H1 (cell line): ENCODE results near the gene SHROOM3. TPM values are rescaled to one million over a fixed set of nuclear protein-coding genes. Genes with fewer than 3 reads are reported as not detected.

Experiments
- CTCF ChIA-PET: fragments of 300-600 bp; sonication (Branson Sonifier 250); formaldehyde crosslinking; loops from one replicate; lab custom pipeline; 2021; ENCODE audit not compliant: partially characterized antibody; lab: Charles Lee
- POLR2A ChIA-PET: fragments of 300-600 bp; sonication (Branson Sonifier 250); formaldehyde crosslinking; loops from one replicate; lab custom pipeline; 2021; ENCODE audit warnings: inconsistent platforms; ENCODE audit not compliant: partially characterized antibody; lab: Charles Lee
- DNase-seq, 2 experiments: peaks; one replicate each; pipeline versions ENCODE4 v3.0.0 to v3.0.0-alpha.2; 2010 to 2022; ENCODE audit warnings: low spot score in 2 of 2, low read depth in 1 of 2, mixed read lengths in 1 of 2
- FAIRE-seq: peaks from 2 replicates; lab custom pipeline; 2011; peaks lifted over from hg19 to GRCh38; lab: Jason Lieb, UNC
- H2AFZ ChIP-seq: 2 replicates; pipeline ENCODE4 v1.8.1; 2012; ENCODE audit warnings: low read length, inconsistent platforms
- H2AK5ac ChIP-seq: 2 replicates; pipeline ENCODE4 v1.6.1; 2013; ENCODE audit warnings: low read depth, low read length
- H2BK120ac ChIP-seq: replicated peaks from 2 replicates; pipeline ENCODE3; 2013; ENCODE audit warnings: low read depth, low read length, inconsistent platforms
- H2BK12ac ChIP-seq: 2 replicates; pipeline ENCODE4 v1.6.1; 2013; ENCODE audit warnings: low read depth, low read length
- H2BK15ac ChIP-seq: 2 replicates; pipeline ENCODE4 v1.6.1; 2013; ENCODE audit warnings: low read length
- H2BK20ac ChIP-seq: 2 replicates; pipeline ENCODE4 v1.6.1; 2013; ENCODE audit warnings: low read length
- H2BK5ac ChIP-seq: 2 replicates; pipeline ENCODE4 v1.6.1; 2013; ENCODE audit warnings: low read depth, low read length
- H3K14ac ChIP-seq: 2 replicates; pipeline ENCODE4 v1.6.1; 2013; ENCODE audit warnings: inconsistent platforms; ENCODE audit not compliant: insufficient read length
- H3K18ac ChIP-seq: 2 replicates; pipeline ENCODE4 v1.6.1; 2013; ENCODE audit warnings: low read length; ENCODE audit errors: extremely low read depth
- H3K23ac ChIP-seq: 2 replicates; pipeline ENCODE4 v1.6.1; 2013; ENCODE audit warnings: inconsistent platforms; ENCODE audit not compliant: insufficient read length
- H3K23me2 ChIP-seq: 2 replicates; pipeline ENCODE4 v1.6.1; 2013; ENCODE audit warnings: low read depth, low read length
- H3K27ac ChIP-seq: 2 replicates; pipeline ENCODE4 v1.6.1; 2011; ENCODE audit warnings: low read depth, low read length, inconsistent platforms
- H3K27me3 ChIP-seq, 4 experiments: replicated peaks in 1 of 4; 1 replicate in 1 of 4; 2 replicates in 3 of 4; pipeline versions ENCODE4 v1.6.1 to v1.8.1; 2011 to 2013; ENCODE audit warnings: low read length in 3 of 4, mild to moderate bottlenecking in 3 of 4, inconsistent platforms in 2 of 4, mixed read lengths in 2 of 4, moderate library complexity in 1 of 4; ENCODE audit not compliant: control insufficient read depth in 3 of 4, insufficient read depth in 3 of 4; ENCODE audit errors: extremely low read depth in 1 of 4
- H3K36me3 ChIP-seq, 4 experiments: 2 replicates each; pipeline versions ENCODE4 v1.6.1 to v1.8.1; 2011 to 2013; ENCODE audit warnings: mild to moderate bottlenecking in 4 of 4, low read length in 3 of 4, moderate library complexity in 2 of 4, control low read depth in 1 of 4, inconsistent platforms in 1 of 4; ENCODE audit not compliant: insufficient read depth in 4 of 4, control insufficient read depth in 2 of 4
- H3K4ac ChIP-seq: replicated peaks from 2 replicates; pipeline ENCODE3; 2013; ENCODE audit warnings: low read length, low read depth, mixed read lengths, inconsistent platforms; ENCODE audit not compliant: insufficient read length
- H3K4me1 ChIP-seq, 4 experiments: replicated peaks in 1 of 4; 1 replicate in 1 of 4; 2 replicates in 3 of 4; pipeline versions ENCODE4 v1.6.1 to v1.8.1; 2011 to 2013; ENCODE audit warnings: low read length in 3 of 4, inconsistent platforms in 2 of 4, mixed read lengths in 1 of 4; ENCODE audit not compliant: insufficient read depth in 4 of 4, control insufficient read depth in 3 of 4
- H3K4me2 ChIP-seq, 2 experiments: 2 replicates each; pipeline versions ENCODE4 v1.6.1 to v1.8.1; 2011 to 2013; ENCODE audit warnings: low read depth in 2 of 2, low read length in 2 of 2, control low read depth in 1 of 2, inconsistent platforms in 1 of 2, mild to moderate bottlenecking in 1 of 2; ENCODE audit not compliant: insufficient read depth in 1 of 2
- H3K4me3 ChIP-seq, 4 experiments: fragments of 200-600, 300-600 bp in 1 of 4; sonication (generic), shearing (Covaris generic), sonication (Bioruptor Twin) in 1 of 4; 2 replicates each; pipeline versions ENCODE4 v1.5.1 to v1.8.1; 2011 to 2016; ENCODE audit warnings: low read length in 4 of 4, low read depth in 3 of 4, control low read depth in 2 of 4, inconsistent platforms in 2 of 4, mild to moderate bottlenecking in 2 of 4, mixed read lengths in 1 of 4, moderate library complexity in 1 of 4; ENCODE audit not compliant: insufficient read depth in 2 of 4; ENCODE audit errors: extremely low read depth in 1 of 4
- H3K56ac ChIP-seq: replicated peaks from 2 replicates; pipeline ENCODE3; 2013; ENCODE audit warnings: low read depth, mild to moderate bottlenecking, mixed read lengths, low read length, inconsistent platforms; ENCODE audit not compliant: insufficient read length
- H3K79me1 ChIP-seq: 2 replicates; pipeline ENCODE4 v1.6.1; 2013; ENCODE audit warnings: low read depth, low read length, control low read depth
- H3K79me2 ChIP-seq, 2 experiments: 2 replicates each; pipeline versions ENCODE4 v1.6.1 to v1.8.1; 2012 to 2013; ENCODE audit warnings: low read length in 2 of 2, mild to moderate bottlenecking in 2 of 2, inconsistent platforms in 1 of 2; ENCODE audit not compliant: insufficient read depth in 2 of 2, control insufficient read depth in 1 of 2
- H3K9ac ChIP-seq, 4 experiments: replicated peaks in 1 of 4; 1 replicate in 1 of 4; 2 replicates in 3 of 4; pipeline versions ENCODE4 v1.6.1 to v1.8.1; 2011 to 2013; ENCODE audit warnings: low read depth in 3 of 4, low read length in 3 of 4, control low read depth in 2 of 4, mild to moderate bottlenecking in 2 of 4, moderate library complexity in 2 of 4, inconsistent platforms in 1 of 4; ENCODE audit errors: extremely low read depth in 1 of 4
- H3K9me3 ChIP-seq, 2 experiments: 2 replicates each; pipeline versions ENCODE4 v1.6.1 to v1.8.1; 2012 to 2013; ENCODE audit warnings: mild to moderate bottlenecking in 2 of 2, moderate library complexity in 2 of 2, control low read depth in 1 of 2, inconsistent platforms in 1 of 2, low read depth in 1 of 2, low read length in 1 of 2, mixed read lengths in 1 of 2; ENCODE audit not compliant: insufficient read depth in 2 of 2
- H4K20me1 ChIP-seq, 2 experiments: replicated peaks in 1 of 2; 2 replicates each; pipeline versions ENCODE3 to v1.8.1; 2011 to 2013; ENCODE audit warnings: inconsistent platforms in 2 of 2, low read length in 2 of 2, mild to moderate bottlenecking in 1 of 2; ENCODE audit not compliant: insufficient read depth in 2 of 2, control insufficient read depth in 1 of 2
- H4K5ac ChIP-seq: 2 replicates; pipeline ENCODE4 v1.6.1; 2013; ENCODE audit warnings: low read length, low read depth, mixed read lengths, inconsistent platforms; ENCODE audit not compliant: insufficient read length
- H4K8ac ChIP-seq: 2 replicates; pipeline ENCODE4 v1.8.0; 2013; ENCODE audit warnings: mild to moderate bottlenecking, moderate library complexity, low read length, inconsistent platforms; ENCODE audit not compliant: insufficient read depth; ENCODE audit errors: extremely low read depth
- H4K91ac ChIP-seq: replicated peaks from 2 replicates; pipeline ENCODE3; 2013; ENCODE audit warnings: low read length, mixed read lengths, inconsistent platforms; ENCODE audit not compliant: insufficient read length
- BRCA1 ChIP-seq: IDR thresholded peaks from 2 replicates; pipeline ENCODE4 v1.6.1; 2012; ENCODE audit warnings: low read depth, low read length, improper control_type of control experiment
- EGR1 ChIP-seq: IDR thresholded peaks from 2 replicates; pipeline ENCODE4 v1.6.1; 2011; ENCODE audit warnings: low read depth, low read length, borderline replicate concordance
- GABPA ChIP-seq: IDR thresholded peaks from 2 replicates; pipeline ENCODE4 v1.6.1; 2011; ENCODE audit warnings: mild to moderate bottlenecking, low read length, moderate library complexity, borderline replicate concordance; ENCODE audit not compliant: insufficient read depth
- NANOG ChIP-seq: IDR thresholded peaks from 2 replicates; pipeline ENCODE4 v1.6.1; 2011; ENCODE audit warnings: low read length, low read depth, mild to moderate bottlenecking, inconsistent platforms; ENCODE audit not compliant: insufficient read depth, poor library complexity, severe bottlenecking
- POU5F1 ChIP-seq: IDR thresholded peaks from 2 replicates; pipeline ENCODE4 v1.6.1; 2011; ENCODE audit warnings: low read depth, mild to moderate bottlenecking, low read length, moderate library complexity
- RNF2 ChIP-seq: fragments of 200-900, 300-1000 bp; sonication (generic); IDR thresholded peaks from 2 replicates; pipeline ENCODE4 v1.7.1; 2016; ENCODE audit warnings: borderline replicate concordance, low read depth, mild to moderate bottlenecking, antibody characterized with exemption, low read length; ENCODE audit not compliant: poor library complexity, severe bottlenecking; ENCODE audit errors: missing control alignments
- SIX5 ChIP-seq: IDR thresholded peaks from 2 replicates; pipeline ENCODE4 v1.6.1; 2011; ENCODE audit warnings: mild to moderate bottlenecking, low read depth, low read length
- WGBS, 2 experiments: shearing (Covaris generic) in 1 of 2; methylation state at CpG; one replicate each; pipeline versions ENCODE4 v1.1.6 to v1.1.7; 2013 to 2015; ENCODE audit warnings: low lambda C conversion rate in 2 of 2, mixed read lengths in 2 of 2, inconsistent platforms in 1 of 2, low coverage in 1 of 2, missing lambda C conversion rate in 1 of 2; ENCODE audit not compliant: insufficient replicate concordance in 2 of 2, insufficient coverage in 1 of 2, insufficient read length in 1 of 2; ENCODE audit errors: extremely low coverage in 1 of 2, missing lambda C conversion rate in 1 of 2; 5-methylcytosine and 5-hydroxymethylcytosine counted together
- polyA plus RNA-seq, 7 experiments: library from polyadenylated mRNA; depleted of rRNA in 3 of 7; stranded (reverse) in 5 of 7; unstranded in 2 of 7; fragments of >200 nt in 5 of 7; fragments of 200-250 nt in 2 of 7; gene quantifications; 1 replicate in 5 of 7; 2 replicates in 1 of 7; 4 replicates in 1 of 7; pipeline versions ENCODE4 v1.2.1 to v1.2.3, GENCODE V29; 2011 to 2013; ENCODE audit warnings: missing spikeins in 2 of 7, mixed read lengths in 2 of 7
- total RNA-seq: library from RNA; stranded (reverse); fragmentation: NEBNext Ultra II Directional; extraction: Animal tissue kit (Norgen Biotek cat#: 25700); gene quantifications from 2 replicates; pipeline ENCODE4 v1.2.1, GENCODE V29; 2021

The SHROOM3 gene
- total and polyA plus RNA-seq, 2 of the 8 experiments (the other 6 are each of a cell fraction or from before 2014, with no cell fraction given): 15.8 to 34.0 TPM

DNA sequence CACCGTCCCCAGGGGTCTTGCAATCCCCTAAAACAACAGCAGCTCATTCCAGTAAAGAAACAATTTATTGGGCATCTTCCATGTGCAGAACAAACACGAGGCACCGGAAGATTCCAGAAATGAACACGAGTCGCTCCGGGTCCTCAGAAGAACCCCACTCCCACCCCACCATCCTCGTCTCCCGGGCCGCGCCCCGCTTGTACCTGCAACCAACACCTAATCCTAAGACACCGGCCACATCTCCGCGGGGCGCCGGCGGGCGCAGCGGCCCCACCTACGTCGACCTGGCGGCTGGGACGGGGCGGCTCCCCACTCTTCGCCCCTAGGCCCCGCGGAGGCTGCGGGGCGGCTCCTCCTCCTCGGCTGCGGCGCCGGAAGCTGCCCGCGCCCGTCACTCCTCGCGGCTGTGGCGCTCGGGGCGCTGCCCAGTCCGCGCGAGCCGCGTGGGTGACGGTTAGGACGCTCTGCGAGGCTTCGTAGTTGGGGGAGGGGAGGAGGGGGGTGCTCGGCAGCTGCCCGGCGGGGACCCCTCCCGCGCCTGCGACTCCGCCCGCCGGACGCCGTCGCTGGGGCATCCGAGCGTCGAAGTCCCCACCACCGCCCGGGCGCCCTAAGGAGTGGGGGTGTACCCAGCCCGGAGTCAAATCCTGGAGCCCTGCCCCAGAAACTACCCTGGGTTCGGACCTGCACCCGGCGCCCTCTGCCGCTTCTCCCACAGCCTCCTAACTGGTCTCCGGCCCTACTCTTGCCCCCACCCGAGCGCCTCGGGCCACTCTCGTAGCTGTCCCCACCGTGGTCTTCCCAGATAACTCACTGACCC, 14.1 kb upstream of the SHROOM3 start, which contains the start of gene CCDC158:
Gene CCDC158, minus strand, starts transcription at position 380 of the 820 bp plus-strand sequence. CDS start 17,934 bp downstream, outside the sequence.
- no peak within 1 kb of the TSS for H4K91ac ChIP-seq
- H3K79me1 ChIP-seq: no peaks in the 10 kb centered on the region
- peaks cover 0 to 3% (median 0%) of the 10 kb centered on the region in 4 experiments; a peak in 2 of 7 replicates for H3K4me1 ChIP-seq
- H2BK120ac ChIP-seq: no peak within 1 kb of the TSS
- no peak within 1 kb of the TSS for H3K56ac ChIP-seq
- H3K4me2 ChIP-seq: no peak within 1 kb of the TSS
- no peak within 1 kb of the TSS for H3K23ac ChIP-seq
- H3K27me3 ChIP-seq: no peaks in the 10 kb centered on the region
- H2BK15ac ChIP-seq: no peak within 1 kb of the TSS
- ChIA-PET CTCF (interaction anchor here (1.0 to 2.0 kb wide), 4 partner anchors 10 to 241 kb away, joined by 3 to 8 read pairs (median 4); no protein-coding TSS in a partner anchor), POLR2A (interaction anchor here (1.2 kb wide), 1 partner anchor 13 kb away, joined by 3 read pairs; no protein-coding TSS in a partner anchor)
- H4K20me1 ChIP-seq: no peaks in the 10 kb centered on the region
- peaks cover 0 to 7% (median 0%) of the 10 kb centered on the region in 4 experiments; a peak in 1 of 8 replicates for H3K36me3 ChIP-seq
- peak within 1 kb of the TSS; percentile 89 for H2AFZ ChIP-seq
- H2BK5ac ChIP-seq: no peak within 1 kb of the TSS
- TF ChIP-seq NANOG (no peak), BRCA1 (no peak), EGR1 (no peak), GABPA (no peak), SIX5 (no peak), POU5F1 (no peak), RNF2 (no peak)
- no peak within 1 kb of the TSS for H4K8ac ChIP-seq
- no peaks in the 10 kb centered on the region for H3K79me2 ChIP-seq
- H3K27ac ChIP-seq: no peak within 1 kb of the TSS
- no peak within 1 kb of the TSS for H3K4me3 ChIP-seq
- no peaks in the 10 kb centered on the region; the same call in 1 of the 2 replicates for H3K23me2 ChIP-seq
- no peak within 1 kb of the TSS for H3K14ac ChIP-seq
- H3K9me3 ChIP-seq: peaks cover 3 to 18% of the 10 kb centered on the region in 2 experiments; a peak in 3 of 4 replicates
- no peak for DNase-seq
- no peak within 1 kb of the TSS for H2AK5ac ChIP-seq
- H2BK20ac ChIP-seq: no peak within 1 kb of the TSS
- no peak within 1 kb of the TSS for H3K18ac ChIP-seq
- no peak for FAIRE-seq
- H3K9ac ChIP-seq: no peak within 1 kb of the TSS
- H2BK12ac ChIP-seq: no peak within 1 kb of the TSS
- H4K5ac ChIP-seq: no peak within 1 kb of the TSS
- H3K4ac ChIP-seq: no peak within 1 kb of the TSS
- 94% methylated on average over 48 of the region's 79 CpGs; no CpG with 5 or more reads in 1 of the 2 experiments for WGBS, 2 experiments
